H1 (cell line): ENCODE data around the gene FBXW2. TPM values are rescaled to one million over a fixed set of nuclear protein-coding genes. Genes with fewer than 3 reads are reported as not detected.

Experiments
- CTCF ChIA-PET: fragments of 300-600 bp; sonication (Branson Sonifier 250); formaldehyde crosslinking; loops from one replicate; lab custom pipeline; 2021; ENCODE audit not compliant: partially characterized antibody; lab: Charles Lee
- POLR2A ChIA-PET: fragments of 300-600 bp; sonication (Branson Sonifier 250); formaldehyde crosslinking; loops from one replicate; lab custom pipeline; 2021; ENCODE audit warnings: inconsistent platforms; ENCODE audit not compliant: partially characterized antibody; lab: Charles Lee
- DNase-seq, 2 experiments: peaks; one replicate each; pipeline versions ENCODE4 v3.0.0 to v3.0.0-alpha.2; 2010 to 2022; ENCODE audit warnings: low spot score in 2 of 2, low read depth in 1 of 2, mixed read lengths in 1 of 2
- FAIRE-seq: peaks from 2 replicates; lab custom pipeline; 2011; peaks lifted over from hg19 to GRCh38; lab: Jason Lieb, UNC
- H2AFZ ChIP-seq: 2 replicates; pipeline ENCODE4 v1.8.1; 2012; ENCODE audit warnings: low read length, inconsistent platforms
- H2AK5ac ChIP-seq: 2 replicates; pipeline ENCODE4 v1.6.1; 2013; ENCODE audit warnings: low read depth, low read length
- H2BK120ac ChIP-seq: replicated peaks from 2 replicates; pipeline ENCODE3; 2013; ENCODE audit warnings: low read depth, low read length, inconsistent platforms
- H2BK12ac ChIP-seq: 2 replicates; pipeline ENCODE4 v1.6.1; 2013; ENCODE audit warnings: low read depth, low read length
- H2BK15ac ChIP-seq: 2 replicates; pipeline ENCODE4 v1.6.1; 2013; ENCODE audit warnings: low read length
- H2BK20ac ChIP-seq: 2 replicates; pipeline ENCODE4 v1.6.1; 2013; ENCODE audit warnings: low read length
- H2BK5ac ChIP-seq: 2 replicates; pipeline ENCODE4 v1.6.1; 2013; ENCODE audit warnings: low read depth, low read length
- H3K14ac ChIP-seq: 2 replicates; pipeline ENCODE4 v1.6.1; 2013; ENCODE audit warnings: inconsistent platforms; ENCODE audit not compliant: insufficient read length
- H3K18ac ChIP-seq: 2 replicates; pipeline ENCODE4 v1.6.1; 2013; ENCODE audit warnings: low read length; ENCODE audit errors: extremely low read depth
- H3K23ac ChIP-seq: 2 replicates; pipeline ENCODE4 v1.6.1; 2013; ENCODE audit warnings: inconsistent platforms; ENCODE audit not compliant: insufficient read length
- H3K23me2 ChIP-seq: 2 replicates; pipeline ENCODE4 v1.6.1; 2013; ENCODE audit warnings: low read depth, low read length
- H3K27ac ChIP-seq: 2 replicates; pipeline ENCODE4 v1.6.1; 2011; ENCODE audit warnings: low read depth, low read length, inconsistent platforms
- H3K27me3 ChIP-seq, 4 experiments: replicated peaks in 1 of 4; 1 replicate in 1 of 4; 2 replicates in 3 of 4; pipeline versions ENCODE4 v1.6.1 to v1.8.1; 2011 to 2013; ENCODE audit warnings: low read length in 3 of 4, mild to moderate bottlenecking in 3 of 4, inconsistent platforms in 2 of 4, mixed read lengths in 2 of 4, moderate library complexity in 1 of 4; ENCODE audit not compliant: control insufficient read depth in 3 of 4, insufficient read depth in 3 of 4; ENCODE audit errors: extremely low read depth in 1 of 4
- H3K36me3 ChIP-seq, 4 experiments: 2 replicates each; pipeline versions ENCODE4 v1.6.1 to v1.8.1; 2011 to 2013; ENCODE audit warnings: mild to moderate bottlenecking in 4 of 4, low read length in 3 of 4, moderate library complexity in 2 of 4, control low read depth in 1 of 4, inconsistent platforms in 1 of 4; ENCODE audit not compliant: insufficient read depth in 4 of 4, control insufficient read depth in 2 of 4
- H3K4ac ChIP-seq: replicated peaks from 2 replicates; pipeline ENCODE3; 2013; ENCODE audit warnings: low read length, low read depth, mixed read lengths, inconsistent platforms; ENCODE audit not compliant: insufficient read length
- H3K4me1 ChIP-seq, 4 experiments: replicated peaks in 1 of 4; 1 replicate in 1 of 4; 2 replicates in 3 of 4; pipeline versions ENCODE4 v1.6.1 to v1.8.1; 2011 to 2013; ENCODE audit warnings: low read length in 3 of 4, inconsistent platforms in 2 of 4, mixed read lengths in 1 of 4; ENCODE audit not compliant: insufficient read depth in 4 of 4, control insufficient read depth in 3 of 4
- H3K4me2 ChIP-seq, 2 experiments: 2 replicates each; pipeline versions ENCODE4 v1.6.1 to v1.8.1; 2011 to 2013; ENCODE audit warnings: low read depth in 2 of 2, low read length in 2 of 2, control low read depth in 1 of 2, inconsistent platforms in 1 of 2, mild to moderate bottlenecking in 1 of 2; ENCODE audit not compliant: insufficient read depth in 1 of 2
- H3K4me3 ChIP-seq, 4 experiments: fragments of 200-600, 300-600 bp in 1 of 4; sonication (generic), shearing (Covaris generic), sonication (Bioruptor Twin) in 1 of 4; 2 replicates each; pipeline versions ENCODE4 v1.5.1 to v1.8.1; 2011 to 2016; ENCODE audit warnings: low read length in 4 of 4, low read depth in 3 of 4, control low read depth in 2 of 4, inconsistent platforms in 2 of 4, mild to moderate bottlenecking in 2 of 4, mixed read lengths in 1 of 4, moderate library complexity in 1 of 4; ENCODE audit not compliant: insufficient read depth in 2 of 4; ENCODE audit errors: extremely low read depth in 1 of 4
- H3K56ac ChIP-seq: replicated peaks from 2 replicates; pipeline ENCODE3; 2013; ENCODE audit warnings: low read depth, mild to moderate bottlenecking, mixed read lengths, low read length, inconsistent platforms; ENCODE audit not compliant: insufficient read length
- H3K79me1 ChIP-seq: 2 replicates; pipeline ENCODE4 v1.6.1; 2013; ENCODE audit warnings: low read depth, low read length, control low read depth
- H3K79me2 ChIP-seq, 2 experiments: 2 replicates each; pipeline versions ENCODE4 v1.6.1 to v1.8.1; 2012 to 2013; ENCODE audit warnings: low read length in 2 of 2, mild to moderate bottlenecking in 2 of 2, inconsistent platforms in 1 of 2; ENCODE audit not compliant: insufficient read depth in 2 of 2, control insufficient read depth in 1 of 2
- H3K9ac ChIP-seq, 4 experiments: replicated peaks in 1 of 4; 1 replicate in 1 of 4; 2 replicates in 3 of 4; pipeline versions ENCODE4 v1.6.1 to v1.8.1; 2011 to 2013; ENCODE audit warnings: low read depth in 3 of 4, low read length in 3 of 4, control low read depth in 2 of 4, mild to moderate bottlenecking in 2 of 4, moderate library complexity in 2 of 4, inconsistent platforms in 1 of 4; ENCODE audit errors: extremely low read depth in 1 of 4
- H3K9me3 ChIP-seq, 2 experiments: 2 replicates each; pipeline versions ENCODE4 v1.6.1 to v1.8.1; 2012 to 2013; ENCODE audit warnings: mild to moderate bottlenecking in 2 of 2, moderate library complexity in 2 of 2, control low read depth in 1 of 2, inconsistent platforms in 1 of 2, low read depth in 1 of 2, low read length in 1 of 2, mixed read lengths in 1 of 2; ENCODE audit not compliant: insufficient read depth in 2 of 2
- H4K20me1 ChIP-seq, 2 experiments: replicated peaks in 1 of 2; 2 replicates each; pipeline versions ENCODE3 to v1.8.1; 2011 to 2013; ENCODE audit warnings: inconsistent platforms in 2 of 2, low read length in 2 of 2, mild to moderate bottlenecking in 1 of 2; ENCODE audit not compliant: insufficient read depth in 2 of 2, control insufficient read depth in 1 of 2
- H4K5ac ChIP-seq: 2 replicates; pipeline ENCODE4 v1.6.1; 2013; ENCODE audit warnings: low read length, low read depth, mixed read lengths, inconsistent platforms; ENCODE audit not compliant: insufficient read length
- H4K8ac ChIP-seq: 2 replicates; pipeline ENCODE4 v1.8.0; 2013; ENCODE audit warnings: mild to moderate bottlenecking, moderate library complexity, low read length, inconsistent platforms; ENCODE audit not compliant: insufficient read depth; ENCODE audit errors: extremely low read depth
- H4K91ac ChIP-seq: replicated peaks from 2 replicates; pipeline ENCODE3; 2013; ENCODE audit warnings: low read length, mixed read lengths, inconsistent platforms; ENCODE audit not compliant: insufficient read length
- SP4 ChIP-seq: IDR thresholded peaks from 2 replicates; pipeline ENCODE4 v1.6.1; 2012; ENCODE audit warnings: low read length, inconsistent platforms
- TEAD4 ChIP-seq: IDR thresholded peaks from 2 replicates; pipeline ENCODE4 v1.6.1; 2012; ENCODE audit warnings: low read depth, low read length, inconsistent platforms, mixed read lengths
- WGBS, 2 experiments: shearing (Covaris generic) in 1 of 2; methylation state at CpG; one replicate each; pipeline versions ENCODE4 v1.1.6 to v1.1.7; 2013 to 2015; ENCODE audit warnings: low lambda C conversion rate in 2 of 2, mixed read lengths in 2 of 2, inconsistent platforms in 1 of 2, low coverage in 1 of 2, missing lambda C conversion rate in 1 of 2; ENCODE audit not compliant: insufficient replicate concordance in 2 of 2, insufficient coverage in 1 of 2, insufficient read length in 1 of 2; ENCODE audit errors: extremely low coverage in 1 of 2, missing lambda C conversion rate in 1 of 2; 5-methylcytosine and 5-hydroxymethylcytosine counted together
- polyA plus RNA-seq, 7 experiments: library from polyadenylated mRNA; depleted of rRNA in 3 of 7; stranded (reverse) in 5 of 7; unstranded in 2 of 7; fragments of >200 nt in 5 of 7; fragments of 200-250 nt in 2 of 7; gene quantifications; 1 replicate in 5 of 7; 2 replicates in 1 of 7; 4 replicates in 1 of 7; pipeline versions ENCODE4 v1.2.1 to v1.2.3, GENCODE V29; 2011 to 2013; ENCODE audit warnings: missing spikeins in 2 of 7, mixed read lengths in 2 of 7
- total RNA-seq: library from RNA; stranded (reverse); fragmentation: NEBNext Ultra II Directional; extraction: Animal tissue kit (Norgen Biotek cat#: 25700); gene quantifications from 2 replicates; pipeline ENCODE4 v1.2.1, GENCODE V29; 2021
- TF ChIP-seq, protein P1 (sequence below): IDR thresholded peaks from 2 replicates; pipeline ENCODE4 v1.6.1; 2012; ENCODE audit warnings: inconsistent platforms

Gene FBXW2
- total and polyA plus RNA-seq, 2 of the 8 experiments (the other 6 are each of a cell fraction or from before 2014, with no cell fraction given) = 19.2 to 65.3 TPM

DNA sequence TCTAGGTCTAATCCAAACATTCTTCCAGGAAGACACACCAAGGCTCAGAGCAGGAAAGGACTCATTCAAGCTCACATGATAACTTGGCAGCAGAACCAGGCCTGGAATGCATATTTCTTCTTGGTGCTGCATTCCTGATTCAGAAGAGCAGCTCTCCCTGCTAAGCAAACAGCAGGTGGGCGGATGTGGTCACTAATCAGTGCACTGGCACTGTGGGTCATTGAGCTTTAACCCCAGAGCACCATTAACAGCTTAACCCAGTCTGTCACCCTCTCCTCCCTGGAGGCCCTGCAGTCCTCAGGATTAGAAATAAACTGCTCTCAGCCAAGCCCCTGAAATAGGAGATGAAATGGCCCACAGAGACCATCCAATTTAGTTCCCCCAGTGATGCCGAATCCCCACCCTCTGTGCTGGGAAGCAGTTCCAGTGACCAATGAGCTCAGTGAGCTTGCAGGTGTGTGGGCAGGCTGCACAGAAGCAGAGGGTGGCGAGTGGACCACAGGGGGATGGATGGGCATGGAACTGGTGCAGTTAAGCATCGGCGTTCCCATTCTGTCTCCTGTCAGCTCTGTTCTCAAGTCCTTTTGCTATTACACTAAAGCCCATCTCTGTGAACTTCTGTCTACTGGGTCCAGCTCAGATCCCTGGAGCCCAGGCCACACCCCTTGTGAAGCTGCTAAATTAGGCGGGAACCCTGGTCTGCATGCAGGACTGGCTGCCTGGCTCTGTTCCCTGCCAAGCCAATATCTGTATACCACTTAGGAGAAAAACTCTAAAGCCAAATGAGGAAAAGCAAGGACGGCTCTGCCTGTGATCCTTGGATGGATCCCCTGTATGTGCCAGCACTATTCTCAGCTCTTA lies 62.3 kb downstream of the FBXW2 start:
- ChIA-PET CTCF (interaction anchor here (0.5 to 2.8 kb wide), 24 partner anchors 9 to 623 kb away, joined by 3 to 16 read pairs (median 4); no protein-coding TSS in a partner anchor), POLR2A (interaction anchor here (0.6 to 2.2 kb wide), 3 partner anchors 16 to 125 kb away, joined by 3 to 7 read pairs (median 3); partner anchors contain the start of gene MEGF9)
- Histone ChIP-seq H4K8ac (no peak overlapping the region), H2BK15ac (no peak overlapping the region), H3K79me2 (no peaks in the 10 kb centered on the region), H2AK5ac (no peak overlapping the region), H3K9ac (no peak overlapping the region), H3K23ac (no peak overlapping the region)
- WGBS, 2 experiments = 86% methylated on average over 7 of the region's 7 CpGs; no CpG with 5 or more reads in 1 of the 2 experiments
- TF ChIP-seq TEAD4 (peak; percentile 72), SP4 (no peak)
- TF ChIP-seq, protein P1, sequence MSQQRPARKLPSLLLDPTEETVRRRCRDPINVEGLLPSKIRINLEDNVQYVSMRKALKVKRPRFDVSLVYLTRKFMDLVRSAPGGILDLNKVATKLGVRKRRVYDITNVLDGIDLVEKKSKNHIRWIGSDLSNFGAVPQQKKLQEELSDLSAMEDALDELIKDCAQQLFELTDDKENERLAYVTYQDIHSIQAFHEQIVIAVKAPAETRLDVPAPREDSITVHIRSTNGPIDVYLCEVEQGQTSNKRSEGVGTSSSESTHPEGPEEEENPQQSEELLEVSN = peak; percentile 56
- TF ChIP-seq, all 59 proteins: peak for 2
- DNase-seq (no peak), FAIRE-seq (no peak)
- Histone ChIP-seq H3K4me1 (peaks cover 0 to 6% (median 0%) of the 10 kb centered on the region in 4 experiments; a peak in 3 of 7 replicates), H2BK12ac (no peak overlapping the region), H4K91ac (no peak overlapping the region), H3K23me2 (no peaks in the 10 kb centered on the region; the same call in 1 of the 2 replicates), H2BK20ac (no peak overlapping the region), H2BK5ac (no peak overlapping the region), H3K79me1 (no peaks in the 10 kb centered on the region), H2BK120ac (no peak overlapping the region), H3K27me3 (no peaks in the 10 kb centered on the region), H3K18ac (no peak overlapping the region), H4K20me1 (no peaks in the 10 kb centered on the region), H4K5ac (no peak overlapping the region), H3K36me3 (no peaks in the 10 kb centered on the region), H2AFZ (no peak overlapping the region), H3K4ac (no peak overlapping the region), H3K56ac (no peak overlapping the region), H3K14ac (no peak overlapping the region), H3K27ac (no peak overlapping the region; the same call in 1 of the 2 replicates), H3K9me3 (no peaks in the 10 kb centered on the region), H3K4me3 (no peak overlapping the region), H3K4me2 (no peak overlapping the region)
